GM19468 (cell line): ENCODE data around the gene GRIK2.

Source experiments
- ATAC-seq: cut with Tn5 transposase; IDR thresholded peaks from one replicate; pipeline ENCODE4 v1.9.1; 2021; ENCODE audit warnings: mild to moderate bottlenecking, moderate library complexity, moderate number of reproducible peaks; ENCODE audit not compliant: unreplicated experiment; ENCODE audit errors: extremely low read depth

The GRIK2 gene

DNA sequence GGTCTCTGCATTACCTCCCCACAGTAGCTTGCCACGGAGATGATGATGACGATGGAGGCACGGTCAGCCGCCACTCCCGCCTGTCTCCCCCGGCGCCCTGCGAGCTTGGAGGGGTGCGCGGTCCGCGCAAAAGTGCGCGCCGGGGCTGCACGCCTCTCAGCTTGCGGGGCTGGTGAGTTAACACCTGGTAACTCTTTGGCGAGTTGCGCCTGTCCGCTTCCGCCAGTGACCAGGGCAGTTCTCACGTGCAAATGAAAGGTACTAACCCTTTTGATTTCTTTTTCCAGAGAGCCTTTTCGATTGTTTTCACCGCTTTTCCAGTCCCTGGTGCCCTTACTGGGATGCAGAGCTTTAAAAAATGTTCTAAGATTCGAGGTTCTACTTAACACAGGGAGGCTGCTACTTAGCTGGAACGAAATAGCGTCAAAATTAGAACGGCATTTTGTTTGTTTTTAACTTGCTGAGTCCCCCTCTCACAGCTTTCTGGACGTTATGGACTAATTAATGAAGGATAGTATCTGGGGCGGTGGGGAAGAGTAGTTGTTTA is 6.2 kb downstream of the GRIK2 start:
- ATAC-seq: no peak

DNA sequence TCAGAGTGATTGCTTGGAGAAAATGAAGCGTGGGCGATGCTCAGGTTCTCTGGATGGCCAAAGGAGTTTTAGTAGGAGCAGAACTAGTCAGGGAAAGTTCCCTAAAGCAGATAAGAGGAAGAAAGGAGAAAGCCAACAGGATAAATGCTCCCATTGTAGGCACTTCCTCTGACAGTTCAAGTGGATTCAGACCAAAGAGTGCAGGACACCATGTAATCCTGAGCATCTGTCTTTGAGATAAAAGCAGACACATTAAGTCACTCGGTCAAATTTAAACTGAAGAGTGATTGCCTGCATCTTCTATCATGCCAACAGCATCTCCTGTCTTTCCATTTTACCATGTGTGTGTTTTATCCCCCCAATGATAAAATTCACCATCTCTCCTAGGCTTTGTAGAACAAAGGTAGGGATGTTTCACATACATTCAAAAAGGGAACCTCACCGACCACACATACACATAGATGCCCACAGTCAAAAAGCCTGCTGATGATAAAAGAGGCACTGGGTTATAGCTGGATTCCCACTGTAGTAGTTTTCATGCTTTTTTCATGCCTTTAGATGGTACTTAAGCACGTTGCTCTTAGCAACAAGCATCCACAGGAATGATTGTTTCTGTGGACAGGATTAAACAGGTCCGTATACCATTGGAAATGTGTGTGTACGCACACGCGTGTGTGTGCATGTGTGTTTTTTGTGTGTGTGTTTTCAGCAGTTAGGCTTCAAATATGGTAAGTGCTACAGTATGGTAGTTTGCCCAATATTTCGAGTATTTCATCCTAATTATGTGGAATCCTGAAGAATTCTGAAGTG is 7.0 kb downstream of the GRIK2 start:
- ATAC-seq: no peak

DNA sequence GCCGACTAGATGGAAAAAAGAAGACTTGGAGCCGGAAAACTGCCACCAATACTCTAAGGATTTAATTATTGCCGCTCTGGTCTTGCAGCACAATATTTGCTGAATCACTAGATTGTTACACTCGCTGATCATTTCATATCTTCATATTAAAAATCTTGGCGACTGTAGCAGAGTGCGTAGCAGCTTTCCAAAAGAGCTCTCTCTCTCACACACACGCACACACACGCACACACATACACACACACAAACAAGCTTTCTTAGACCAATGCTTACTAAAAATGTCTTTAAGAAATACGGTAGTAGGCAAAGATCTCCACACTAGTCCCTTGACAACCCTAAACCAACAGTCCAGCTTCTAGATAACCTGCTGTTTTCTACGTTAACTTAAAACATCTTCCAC is 7.7 kb downstream of the GRIK2 start:
- no peak for ATAC-seq

DNA sequence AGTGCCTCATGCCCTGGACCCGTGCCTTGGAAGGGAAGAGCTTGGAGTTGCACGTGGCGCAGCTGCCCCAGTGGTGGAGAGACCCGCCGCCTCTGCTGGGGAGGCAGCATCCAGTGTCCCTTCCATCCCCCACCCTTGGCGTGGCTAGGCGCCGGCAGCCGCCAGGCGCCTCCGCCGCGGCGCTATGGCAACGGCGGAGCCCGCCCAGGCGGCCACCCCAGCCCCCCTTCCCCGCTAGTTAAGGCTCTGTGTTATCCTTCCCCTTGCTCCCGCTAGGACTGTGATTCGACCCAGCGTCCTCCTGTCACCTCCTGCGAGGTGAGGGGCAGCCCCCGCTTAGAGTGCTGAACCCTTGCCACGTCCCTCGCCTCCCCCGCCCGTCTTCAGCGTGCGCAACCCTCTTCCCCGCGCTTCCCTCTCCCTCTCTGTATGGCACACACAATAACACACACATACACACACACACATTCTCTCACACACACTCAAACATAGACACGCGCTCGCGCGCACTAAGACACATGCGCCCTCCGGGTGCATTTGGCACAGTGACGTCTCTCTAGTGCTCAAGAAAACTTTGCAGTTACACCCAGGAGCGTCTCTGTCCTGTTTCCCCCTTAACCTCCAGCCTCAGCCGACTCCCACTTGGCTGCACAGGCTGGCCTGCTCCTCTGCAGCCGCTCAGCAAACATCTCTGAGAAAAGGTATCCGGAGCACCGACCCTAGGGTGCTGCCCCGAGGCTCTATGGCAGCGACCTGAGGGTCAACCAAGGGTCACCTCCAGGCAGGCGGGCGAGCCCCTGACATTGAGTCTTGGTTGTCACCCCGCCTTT is 8.5 kb downstream of the GRIK2 start:
- ATAC-seq: no peak

DNA sequence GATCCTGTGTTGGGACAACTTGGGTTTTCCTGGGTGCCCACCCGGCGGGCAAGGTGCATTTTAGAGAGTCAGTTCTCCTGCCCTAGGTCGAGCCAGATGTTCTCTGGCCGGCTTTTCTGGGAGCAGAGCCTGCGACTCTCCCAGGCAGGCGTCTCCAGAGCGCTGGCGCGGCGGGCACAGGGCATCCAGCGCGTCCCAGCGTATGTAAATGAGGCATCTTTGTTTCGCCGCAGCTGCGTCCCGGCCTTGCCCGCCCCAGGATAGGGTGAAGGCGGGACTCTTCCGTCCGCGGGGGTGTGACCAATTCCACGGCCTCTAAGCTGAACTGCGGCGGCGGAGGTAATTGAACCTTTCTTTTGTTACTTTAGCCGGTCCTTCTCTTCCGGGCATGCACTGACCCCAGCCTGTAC is 9.1 kb downstream of the GRIK2 start:
- ATAC-seq: no peak

DNA sequence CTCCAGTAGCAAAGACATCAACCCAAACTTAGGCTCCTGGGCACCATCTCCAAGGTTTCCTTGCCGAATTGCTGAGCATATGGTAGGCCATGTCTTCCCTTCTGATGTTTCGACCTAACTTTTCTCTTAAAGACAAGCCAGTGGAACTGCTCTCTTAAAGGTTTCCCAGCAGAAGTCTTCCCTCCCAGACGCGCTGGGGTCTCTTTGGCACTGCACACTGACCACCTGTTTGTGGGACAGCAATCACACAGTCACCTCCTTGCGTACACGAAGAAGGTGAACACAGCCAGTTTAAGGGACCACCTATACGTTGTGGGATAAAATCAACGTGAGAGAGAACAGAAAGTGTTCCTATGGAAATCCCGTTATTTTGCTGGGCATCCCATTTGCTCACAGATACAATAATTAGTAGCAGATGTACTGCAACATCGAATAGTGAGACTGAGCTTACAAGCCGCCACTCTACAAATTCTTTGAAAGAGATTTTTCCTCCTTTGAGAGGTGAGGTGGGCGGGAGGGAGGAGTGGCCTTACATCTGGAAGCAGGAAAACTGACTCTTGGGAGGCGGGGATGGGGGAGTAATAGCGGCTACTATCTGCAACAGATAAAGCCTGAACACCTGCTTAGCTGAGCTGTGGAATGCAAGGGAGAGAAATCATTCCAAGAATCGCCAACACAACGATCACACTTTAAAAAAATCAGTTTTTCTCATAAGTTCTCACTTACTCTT is 9.9 kb downstream of the GRIK2 start:
- ATAC-seq: no peak

DNA sequence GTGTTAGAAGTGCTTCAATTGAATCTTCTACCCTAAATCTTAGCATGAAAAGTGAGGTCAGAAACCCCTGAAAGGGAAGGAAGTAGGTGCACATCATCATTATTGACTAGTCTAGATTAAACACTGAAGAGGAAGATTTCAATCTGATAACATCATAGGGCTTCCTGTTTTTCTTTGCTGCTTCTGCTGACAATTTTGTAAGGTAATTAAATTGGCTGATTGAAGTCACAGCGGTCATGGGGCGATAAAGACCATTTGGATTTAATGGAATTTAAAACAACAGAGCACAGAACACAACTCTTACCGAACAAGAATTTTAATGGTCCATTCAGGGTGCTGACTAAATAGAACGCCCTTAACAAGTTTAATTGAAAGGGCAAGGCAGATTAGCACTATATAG is 11.3 kb downstream of the GRIK2 start:
- no peak for ATAC-seq

DNA sequence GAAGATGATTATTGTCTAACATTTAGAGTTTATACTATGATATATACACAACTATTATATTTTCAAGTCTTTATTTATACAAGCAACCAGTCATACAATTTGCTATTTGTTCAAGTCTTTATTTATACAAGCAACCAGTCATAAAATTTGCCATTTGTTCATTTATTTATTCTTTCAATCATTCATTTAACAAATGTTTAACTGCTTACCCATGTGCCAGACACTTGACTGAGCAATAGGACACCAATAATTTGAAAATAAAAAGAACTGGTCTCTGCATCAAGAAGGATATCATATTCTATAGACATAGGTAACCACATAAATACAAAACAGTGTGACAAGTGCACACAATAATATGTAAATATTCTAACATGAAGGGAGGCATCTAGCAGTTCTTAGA is 20.3 kb downstream of the GRIK2 start:
- no peak for ATAC-seq

DNA sequence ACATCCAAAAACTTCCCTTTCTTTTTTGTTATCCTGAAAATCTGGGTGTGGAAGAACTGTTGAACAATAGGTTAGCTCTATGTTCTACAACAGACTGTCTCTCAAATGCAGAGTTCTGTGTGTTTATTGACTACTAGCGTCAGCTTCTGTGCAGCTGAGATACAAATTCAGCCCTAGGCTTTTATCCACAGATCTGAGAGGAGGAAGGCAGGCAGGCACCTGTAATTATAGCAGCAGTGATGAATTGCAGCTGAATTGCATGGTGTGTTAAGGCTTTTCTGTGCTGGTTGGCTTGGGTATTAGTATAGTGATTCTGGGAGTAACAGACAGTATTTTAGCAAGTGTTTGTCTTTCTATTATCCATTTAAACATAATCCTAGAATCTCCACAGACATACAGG is 24.4 kb downstream of the GRIK2 start:
- no peak for ATAC-seq

DNA sequence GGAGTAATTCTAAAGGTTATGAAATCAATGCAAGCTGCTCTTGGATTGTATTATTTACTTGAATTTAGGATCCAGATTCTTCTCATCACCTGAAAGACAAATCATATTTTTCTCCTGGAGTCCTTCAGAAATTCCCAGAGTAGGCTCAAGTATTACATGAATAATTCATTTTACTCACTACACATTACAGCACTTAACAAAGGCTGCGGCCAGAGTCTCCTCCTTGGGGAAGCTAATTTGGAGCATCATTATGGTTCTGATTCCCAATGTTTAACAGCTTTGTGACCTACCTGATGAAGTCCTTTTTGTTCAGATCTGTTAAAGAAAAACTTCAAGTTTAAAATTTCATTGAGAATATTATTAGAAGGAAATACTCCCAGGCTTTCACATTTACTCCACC is 28.7 kb downstream of the GRIK2 start:
- ATAC-seq: no peak

DNA sequence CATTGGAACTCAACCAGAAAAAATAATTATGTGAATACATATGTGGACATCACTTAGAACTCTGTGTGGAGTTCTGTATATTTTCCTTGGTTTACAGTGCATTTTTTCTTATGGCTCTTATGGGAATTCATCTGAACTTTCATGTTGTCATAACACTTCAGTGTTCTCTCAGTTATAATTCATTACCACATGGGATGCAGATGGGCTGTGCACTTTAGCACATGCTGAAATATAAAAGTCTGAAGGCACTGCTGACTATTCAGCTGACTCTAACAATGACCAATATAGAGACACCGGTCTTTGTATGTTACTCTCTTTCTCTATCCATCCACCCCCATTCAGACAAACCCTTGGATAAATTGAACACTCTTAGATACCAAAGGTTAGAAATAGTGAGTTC is 29.3 kb downstream of the GRIK2 start:
- ATAC-seq: no peak

DNA sequence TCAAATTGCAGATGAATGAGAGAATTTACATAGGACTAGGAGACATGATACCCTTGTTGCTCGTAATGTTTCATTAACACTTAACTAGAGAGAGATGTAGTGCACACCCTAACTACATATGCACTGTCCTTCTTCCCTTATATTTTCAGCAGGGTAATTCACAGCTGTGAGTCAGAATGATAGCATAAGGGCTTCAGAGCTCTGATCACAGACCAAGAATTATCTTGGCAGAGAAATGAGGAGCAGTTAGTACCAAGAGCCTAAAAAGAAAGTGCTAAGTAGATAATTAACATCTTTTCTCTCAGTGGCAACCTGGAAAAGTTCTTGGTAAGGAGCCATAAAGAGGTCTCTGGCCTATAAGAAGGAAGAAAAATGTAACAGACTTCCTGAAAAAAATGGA is 35.8 kb downstream of the GRIK2 start:
- ATAC-seq: no peak

DNA sequence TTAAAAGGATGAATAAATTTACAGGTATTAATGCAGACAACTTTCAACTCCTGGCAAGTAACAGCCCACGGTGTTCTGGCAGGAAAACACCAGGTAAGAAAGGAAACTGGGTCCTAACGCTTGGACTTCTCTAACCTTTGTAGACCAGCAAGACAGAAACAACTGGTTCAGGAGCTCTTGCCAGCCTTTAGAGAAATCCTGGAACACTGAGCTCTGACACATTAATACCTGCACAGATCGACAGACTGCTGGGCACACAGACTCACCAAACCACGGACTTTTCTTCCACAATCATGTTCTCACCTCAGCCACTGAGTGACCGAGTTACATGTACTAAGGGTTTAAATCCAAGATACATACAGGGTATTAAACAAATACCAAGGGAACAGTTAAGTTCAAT is 36.3 kb downstream of the GRIK2 start:
- ATAC-seq: no peak

DNA sequence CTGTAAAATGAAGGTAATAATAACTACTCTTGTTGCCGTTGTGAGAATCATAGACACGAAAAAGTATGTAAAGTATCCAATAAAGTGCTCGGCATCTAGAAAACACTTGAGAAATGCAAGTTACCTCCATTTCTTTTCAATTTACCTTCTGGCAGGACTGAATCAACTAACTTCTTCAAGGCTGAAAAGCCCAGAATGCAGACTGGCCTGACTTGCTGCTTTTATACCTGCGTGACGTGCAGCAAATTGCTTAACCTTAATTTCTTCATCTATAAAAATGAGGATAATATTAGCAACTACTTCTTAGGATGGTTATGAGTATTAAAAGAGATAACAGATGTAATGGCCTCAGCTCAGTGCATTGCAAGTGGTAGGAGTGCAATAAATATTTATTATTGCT is 39.6 kb downstream of the GRIK2 start:
- ATAC-seq: no peak

DNA sequence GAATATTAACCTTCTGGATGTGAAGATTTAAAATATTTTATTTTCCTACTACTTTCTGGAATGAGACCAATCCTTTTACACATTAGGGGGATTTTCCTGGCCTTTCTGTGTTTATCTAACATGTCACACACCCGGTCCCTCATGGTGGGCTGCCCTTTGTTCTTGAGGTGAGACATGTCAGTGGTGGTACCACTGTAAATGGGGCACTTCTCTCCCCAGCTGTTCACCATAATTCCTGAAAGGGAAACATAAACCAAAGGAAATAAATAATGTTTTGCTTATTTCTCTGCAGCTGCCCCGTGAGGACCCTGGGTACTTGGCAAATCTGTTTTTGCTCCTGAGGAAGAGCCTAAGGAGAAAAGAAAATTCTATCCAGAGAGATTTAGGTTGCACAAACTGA is 41.1 kb downstream of the GRIK2 start:
- ATAC-seq: no peak

DNA sequence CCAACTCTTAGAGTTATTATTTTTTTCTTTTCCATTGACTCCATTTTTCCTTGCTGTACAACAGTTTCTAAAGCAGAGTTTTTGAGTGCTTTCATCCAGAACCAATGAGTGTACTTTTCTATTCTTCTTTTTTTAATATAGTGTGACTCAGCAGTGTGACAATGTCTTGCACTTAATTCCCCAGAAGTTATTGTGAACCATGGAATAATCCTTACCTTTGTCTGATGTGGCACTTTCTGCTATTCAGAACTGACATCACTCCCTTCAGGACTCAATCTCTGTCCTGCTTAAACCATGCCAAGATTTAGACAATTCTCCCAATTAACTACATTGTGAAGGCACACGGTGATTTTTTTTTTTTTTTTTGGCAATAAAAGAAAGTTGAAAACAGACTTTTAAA is 41.5 kb downstream of the GRIK2 start:
- ATAC-seq: no peak

DNA sequence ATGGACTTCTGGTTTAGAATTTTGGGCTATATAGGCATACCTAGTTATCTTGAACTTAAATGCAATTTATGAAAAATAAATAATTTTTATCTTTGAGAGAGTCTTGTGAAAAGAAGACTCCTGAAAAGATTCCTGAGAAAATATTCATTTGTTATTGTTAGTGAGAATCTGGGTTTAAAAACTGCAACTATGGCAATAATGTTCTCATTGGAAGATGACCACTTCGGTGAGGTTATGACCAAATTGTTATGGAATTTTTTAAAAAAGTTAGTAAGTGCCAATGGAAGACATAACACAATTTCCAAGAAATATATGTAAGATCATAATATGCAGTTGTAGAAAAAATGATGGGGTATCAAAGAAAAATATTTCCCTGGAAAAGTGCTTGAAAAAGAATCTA is 46.3 kb downstream of the GRIK2 start:
- no peak for ATAC-seq

DNA sequence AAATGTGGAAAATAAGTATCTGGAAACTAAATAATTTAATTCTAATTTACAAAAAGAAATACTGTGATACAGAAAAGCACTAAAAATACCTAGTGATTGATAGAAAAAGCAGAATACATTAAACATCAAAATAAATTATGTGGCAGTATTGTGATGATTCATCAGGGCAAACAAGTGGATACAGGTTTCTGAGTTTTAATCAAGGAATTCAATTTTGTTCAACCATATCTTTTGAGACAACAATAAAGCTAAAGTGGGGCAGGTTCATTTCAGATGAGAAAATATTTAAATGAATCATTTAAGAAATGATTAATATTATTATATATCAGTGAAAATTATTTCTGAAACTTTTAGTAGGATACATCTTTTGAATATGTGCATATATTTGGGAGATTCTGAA is 49.8 kb downstream of the GRIK2 start:
- ATAC-seq: no peak

DNA sequence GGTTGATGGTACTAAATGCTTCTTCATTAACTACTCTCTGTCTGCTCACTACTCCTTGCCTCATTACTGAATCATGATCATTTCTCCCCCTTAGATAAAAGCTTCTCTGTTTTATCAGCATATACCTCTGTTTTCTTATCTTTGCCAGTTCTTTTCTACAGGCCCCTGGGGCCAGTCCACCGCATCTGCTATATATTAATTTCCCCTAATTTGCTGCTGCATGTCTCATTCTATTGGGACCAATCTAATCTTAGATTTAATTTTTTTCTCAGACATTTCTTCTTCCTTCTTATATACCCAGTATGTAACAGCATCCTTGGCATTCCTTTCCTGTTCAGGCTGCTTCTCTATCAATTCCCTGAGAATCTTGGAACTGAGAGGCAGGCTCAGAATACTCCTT is 51.2 kb downstream of the GRIK2 start:
- no peak for ATAC-seq

DNA sequence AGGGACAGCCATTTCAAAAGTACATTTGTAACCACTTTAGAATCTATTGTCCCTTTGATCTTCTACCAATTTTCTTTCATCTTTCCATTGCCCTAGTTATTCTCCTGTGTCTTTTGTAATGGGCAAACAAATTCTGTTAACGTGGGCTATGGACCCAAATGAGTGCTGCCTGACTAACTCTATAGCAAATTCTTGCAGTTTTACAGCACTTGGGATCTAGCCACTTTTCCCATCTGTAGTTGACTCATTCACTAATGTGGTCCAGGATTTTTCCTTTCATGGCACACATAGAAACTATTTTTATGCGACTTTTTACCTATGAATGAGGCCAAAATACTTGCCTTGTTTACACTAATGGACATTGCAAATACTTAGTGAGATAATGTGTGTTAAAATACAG is 52.0 kb downstream of the GRIK2 start:
- no peak for ATAC-seq

DNA sequence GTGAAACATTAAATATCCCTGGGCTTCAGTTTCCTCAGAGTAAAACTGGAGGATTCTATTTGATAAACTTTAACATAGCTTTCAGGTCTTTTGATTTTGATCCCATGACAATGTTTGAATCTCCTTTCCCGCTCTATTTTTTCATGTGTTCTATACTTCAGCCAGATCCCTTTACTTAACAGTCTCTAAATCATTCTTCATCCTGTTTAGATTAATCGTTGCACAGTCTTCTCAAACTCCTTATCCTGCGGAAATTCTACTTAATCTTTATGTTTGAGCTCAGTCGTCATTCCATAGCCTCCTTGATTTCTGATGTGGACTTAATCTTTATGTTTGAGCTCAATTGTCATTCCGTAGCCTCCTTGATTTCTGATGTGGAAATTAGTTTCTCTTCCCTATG is 57.4 kb downstream of the GRIK2 start:
- ATAC-seq: no peak
